Measurements from ENCODE around the gene ZNF625. TPM values are rescaled to one million over a fixed set of nuclear protein-coding genes. Genes with fewer than 3 reads are reported as not detected.
A peak's percentile ranks its signal among the peaks of the same experiment; 100 is the strongest.

Gene ZNF625
- total RNA-seq, 1 experiment from 2014 or later, result 7.9 TPM

DNA sequence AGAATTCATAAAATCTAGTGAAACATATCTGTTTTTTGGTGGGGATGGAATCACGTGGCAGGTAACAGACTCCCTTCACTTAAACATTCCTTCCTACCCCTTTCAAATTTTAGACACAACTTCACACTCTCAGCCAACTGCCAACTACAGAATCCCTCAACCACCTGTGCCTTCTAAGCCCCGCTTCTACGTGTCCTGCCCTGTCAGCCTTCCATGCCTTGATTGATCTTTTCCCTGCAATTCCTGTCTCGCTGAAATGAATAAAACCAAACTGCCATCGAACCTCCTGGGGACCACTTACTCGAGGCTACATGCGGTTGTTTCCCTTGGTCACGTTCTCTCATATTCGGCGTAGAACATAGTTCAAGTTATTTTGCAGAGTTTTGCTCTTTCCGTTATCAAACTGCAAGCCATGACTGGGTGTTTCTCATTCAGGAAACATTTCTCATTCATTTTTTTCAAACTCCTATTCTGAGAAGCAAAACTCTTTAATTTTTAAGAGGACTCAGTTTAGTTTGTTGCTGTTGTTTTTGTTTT, 1.1 kb downstream of the ZNF625 start:
- in situ Hi-C loops (cut with HindIII; ENCODE audit: low pct_unique_long_range_greater_than_20kb, low sequenced_read_pairs) (no loop called here), intact Hi-C loops (cut with micrococcal nuclease; ENCODE audit: unreplicated experiment) (no loop called here)
- peaks cover 8% of the 10 kb centered on the region; the same call in 1 of the 2 replicates for H3K9me3 ChIP-seq (ENCODE audit: control insufficient read depth, insufficient read depth, low read depth, low read length)
- no peaks in the 10 kb centered on the region for H3K4me1 ChIP-seq (ENCODE audit: control insufficient read depth, insufficient read depth, low read length)
- BruUV-seq (replicated peaks), result TSS peak; percentile 89
- DNase-seq (ENCODE audit: low read depth, low spot score), result no peak
- H3K27me3 ChIP-seq (ENCODE audit: control insufficient read depth, insufficient read depth, low read length), result no peaks in the 10 kb centered on the region
- TF ChIP-seq, protein P1, sequence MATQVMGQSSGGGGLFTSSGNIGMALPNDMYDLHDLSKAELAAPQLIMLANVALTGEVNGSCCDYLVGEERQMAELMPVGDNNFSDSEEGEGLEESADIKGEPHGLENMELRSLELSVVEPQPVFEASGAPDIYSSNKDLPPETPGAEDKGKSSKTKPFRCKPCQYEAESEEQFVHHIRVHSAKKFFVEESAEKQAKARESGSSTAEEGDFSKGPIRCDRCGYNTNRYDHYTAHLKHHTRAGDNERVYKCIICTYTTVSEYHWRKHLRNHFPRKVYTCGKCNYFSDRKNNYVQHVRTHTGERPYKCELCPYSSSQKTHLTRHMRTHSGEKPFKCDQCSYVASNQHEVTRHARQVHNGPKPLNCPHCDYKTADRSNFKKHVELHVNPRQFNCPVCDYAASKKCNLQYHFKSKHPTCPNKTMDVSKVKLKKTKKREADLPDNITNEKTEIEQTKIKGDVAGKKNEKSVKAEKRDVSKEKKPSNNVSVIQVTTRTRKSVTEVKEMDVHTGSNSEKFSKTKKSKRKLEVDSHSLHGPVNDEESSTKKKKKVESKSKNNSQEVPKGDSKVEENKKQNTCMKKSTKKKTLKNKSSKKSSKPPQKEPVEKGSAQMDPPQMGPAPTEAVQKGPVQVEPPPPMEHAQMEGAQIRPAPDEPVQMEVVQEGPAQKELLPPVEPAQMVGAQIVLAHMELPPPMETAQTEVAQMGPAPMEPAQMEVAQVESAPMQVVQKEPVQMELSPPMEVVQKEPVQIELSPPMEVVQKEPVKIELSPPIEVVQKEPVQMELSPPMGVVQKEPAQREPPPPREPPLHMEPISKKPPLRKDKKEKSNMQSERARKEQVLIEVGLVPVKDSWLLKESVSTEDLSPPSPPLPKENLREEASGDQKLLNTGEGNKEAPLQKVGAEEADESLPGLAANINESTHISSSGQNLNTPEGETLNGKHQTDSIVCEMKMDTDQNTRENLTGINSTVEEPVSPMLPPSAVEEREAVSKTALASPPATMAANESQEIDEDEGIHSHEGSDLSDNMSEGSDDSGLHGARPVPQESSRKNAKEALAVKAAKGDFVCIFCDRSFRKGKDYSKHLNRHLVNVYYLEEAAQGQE (IDR thresholded peaks at IDR 0.05; ENCODE audit: insufficient read depth in 1 of 2, low read depth in 2 of 2, low read length in 1 of 2), result no peak
- TF ChIP-seq, protein P2, sequence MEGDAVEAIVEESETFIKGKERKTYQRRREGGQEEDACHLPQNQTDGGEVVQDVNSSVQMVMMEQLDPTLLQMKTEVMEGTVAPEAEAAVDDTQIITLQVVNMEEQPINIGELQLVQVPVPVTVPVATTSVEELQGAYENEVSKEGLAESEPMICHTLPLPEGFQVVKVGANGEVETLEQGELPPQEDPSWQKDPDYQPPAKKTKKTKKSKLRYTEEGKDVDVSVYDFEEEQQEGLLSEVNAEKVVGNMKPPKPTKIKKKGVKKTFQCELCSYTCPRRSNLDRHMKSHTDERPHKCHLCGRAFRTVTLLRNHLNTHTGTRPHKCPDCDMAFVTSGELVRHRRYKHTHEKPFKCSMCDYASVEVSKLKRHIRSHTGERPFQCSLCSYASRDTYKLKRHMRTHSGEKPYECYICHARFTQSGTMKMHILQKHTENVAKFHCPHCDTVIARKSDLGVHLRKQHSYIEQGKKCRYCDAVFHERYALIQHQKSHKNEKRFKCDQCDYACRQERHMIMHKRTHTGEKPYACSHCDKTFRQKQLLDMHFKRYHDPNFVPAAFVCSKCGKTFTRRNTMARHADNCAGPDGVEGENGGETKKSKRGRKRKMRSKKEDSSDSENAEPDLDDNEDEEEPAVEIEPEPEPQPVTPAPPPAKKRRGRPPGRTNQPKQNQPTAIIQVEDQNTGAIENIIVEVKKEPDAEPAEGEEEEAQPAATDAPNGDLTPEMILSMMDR (IDR thresholded peaks at IDR 0.05), result no peak
- H3K27ac ChIP-seq (ENCODE audit: low read length), result peak overlapping the region; percentile 84
- peak overlapping the region; percentile 65 to 83 for H3K4me3 ChIP-seq (ENCODE audit: low read depth in 2 of 2, low read length in 2 of 2)
- ChIA-PET POLR2A (no interaction called here), CTCF (no interaction called here)
- no peak for ATAC-seq
- 0 out of 2 replicates have a peak, but pooled peaks cover 2% of the 10 kb centered on the region for H3K36me3 ChIP-seq (ENCODE audit: control insufficient read depth, insufficient read depth, low read length)

DNA sequence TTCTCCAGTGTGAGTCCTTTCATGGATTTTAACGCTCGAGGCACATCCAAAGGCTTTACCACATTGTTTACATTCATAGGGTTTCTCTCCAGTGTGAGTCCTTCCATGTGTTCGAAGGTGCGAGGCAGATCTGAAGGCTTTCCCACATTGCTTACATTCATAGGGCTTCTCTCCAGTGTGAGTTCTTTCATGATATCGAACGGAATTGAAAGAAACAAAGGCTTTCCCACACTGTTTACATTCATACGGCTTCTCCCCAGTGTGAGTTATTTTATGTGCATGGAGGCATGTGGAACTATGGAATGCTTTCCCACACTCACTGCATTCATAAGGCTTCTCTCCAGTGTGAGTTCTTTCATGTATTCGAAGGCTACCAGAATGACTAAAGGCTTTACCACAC, 11.2 kb downstream of the ZNF625 start:
- H3K4me3 ChIP-seq (ENCODE audit: low read depth in 2 of 2, low read length in 2 of 2), result no peak overlapping the region
- peaks cover 6% of the 10 kb centered on the region for H3K36me3 ChIP-seq (ENCODE audit: control insufficient read depth, insufficient read depth, low read length)
- CTCF ChIA-PET, result no interaction called here
- in situ Hi-C loops (cut with HindIII; ENCODE audit: low pct_unique_long_range_greater_than_20kb, low sequenced_read_pairs), result no loop called here
- H3K9me3 ChIP-seq (ENCODE audit: control insufficient read depth, insufficient read depth, low read depth, low read length), result peaks cover 30% of the 10 kb centered on the region
- DNase-seq (ENCODE audit: low read depth, low spot score), result no peak
- ATAC-seq, result no peak
- peaks cover 5% of the 10 kb centered on the region; the same call in 1 of the 2 replicates for H3K4me1 ChIP-seq (ENCODE audit: control insufficient read depth, insufficient read depth, low read length)
- H3K27me3 ChIP-seq (ENCODE audit: control insufficient read depth, insufficient read depth, low read length), result no peaks in the 10 kb centered on the region
- POLR2A ChIA-PET, result no interaction called here
- TF ChIP-seq TCF7L2 (IDR thresholded peaks at IDR 0.05; ENCODE audit: low read depth, low read length) (no peak), POLR2AphosphoS5 (IDR thresholded peaks at IDR 0.05; ENCODE audit: low read depth, low read length) (no peak), SIN3A (IDR thresholded peaks at IDR 0.05; ENCODE audit: borderline replicate concordance, insufficient read depth, low read depth, low read length) (no peak)
- TF ChIP-seq, protein P2 (IDR thresholded peaks at IDR 0.05), result no peak
- TF ChIP-seq, protein P1 (IDR thresholded peaks at IDR 0.05; ENCODE audit: insufficient read depth in 1 of 2, low read depth in 2 of 2, low read length in 1 of 2), result no peak
- no TSS peak for BruUV-seq (replicated peaks)
- H3K27ac ChIP-seq (ENCODE audit: low read length), result no peak overlapping the region
- intact Hi-C loops (cut with micrococcal nuclease; ENCODE audit: unreplicated experiment), result no loop called here

Measured in Panc1 (cell line).